ENCODE results near the gene BCAN.
"Not testable (repeated sequence)": the region's sequence is repeated elsewhere in the genome, so short reads cannot be mapped to it uniquely, and the experiment has no call there.

Gene BCAN
- 0 to 0.97 (median 0.06) reads per million in 18 experiments for total RNA-seq

GRCh38 chr1:156641761-156642264 lies at the start of gene BCAN:
Gene BCAN, plus strand, starts transcription at chr1:156642117. Its CDS starts 3,938 bp downstream, at chr1:156646055.
- DNase-seq, result no peak

- no peak for DNase-seq
These were observed 49.6 kb upstream of the BCAN start for GRCh38 chr1:156592158-156592909.

- no peak for DNase-seq
These were observed 48.8 kb upstream of the BCAN start for GRCh38 chr1:156592910-156593660.

- no peak for DNase-seq
These were observed 48.3 kb upstream of the BCAN start for GRCh38 chr1:156593661-156593989.

- no peak for DNase-seq
These were observed 47.7 kb upstream of the BCAN start for GRCh38 chr1:156594190-156594589.

- no peak for DNase-seq
These were observed 46.9 kb upstream of the BCAN start for GRCh38 chr1:156595016-156595415.

GRCh38 chr1:156596426-156596825 lies 45.5 kb upstream of the BCAN start:
- DNase-seq, result no peak

- DNase-seq, result no peak
These were observed 43.8 kb upstream of the BCAN start for GRCh38 chr1:156598125-156598524.

GRCh38 chr1:156598731-156599432 lies 43.0 kb upstream of the BCAN start:
- no peak for DNase-seq

- DNase-seq, result peak; percentile 66 to 68
These were observed 42.1 kb upstream of the BCAN start for GRCh38 chr1:156599811-156600210.

GRCh38 chr1:156600733-156601121 lies 41.2 kb upstream of the BCAN start:
- no peak for DNase-seq

- DNase-seq, result peak; percentile 79 to 86
These were observed 40.6 kb upstream of the BCAN start, which contains the start of gene GPATCH4 for GRCh38 chr1:156601122-156601830. Gene GPATCH4, minus strand, starts transcription at chr1:156601479.

- no peak for DNase-seq
These were observed 40.0 kb upstream of the BCAN start for GRCh38 chr1:156601892-156602291.

GRCh38 chr1:156602557-156602993 lies 39.3 kb upstream of the BCAN start:
- peak; percentile 13 to 38 for DNase-seq

GRCh38 chr1:156607344-156607743 lies 34.6 kb upstream of the BCAN start:
- not testable (repeated sequence) for DNase-seq

- DNase-seq, result peak; percentile 77 to 79
These were observed 33.8 kb upstream of the BCAN start for GRCh38 chr1:156608036-156608674.

- DNase-seq, result peak in 1 of 2 donors; percentile 18
These were observed 32.9 kb upstream of the BCAN start for GRCh38 chr1:156608981-156609380.

GRCh38 chr1:156610072-156610471 lies 31.8 kb upstream of the BCAN start:
- not testable (repeated sequence) for DNase-seq

- DNase-seq, result peak; percentile 42 to 43
These were observed 29.3 kb upstream of the BCAN start for GRCh38 chr1:156612666-156613065.

GRCh38 chr1:156615946-156616345 lies 26.0 kb upstream of the BCAN start:
- no peak for DNase-seq

- peak in 1 of 2 donors; percentile 9 for DNase-seq
These were observed 25.5 kb upstream of the BCAN start for GRCh38 chr1:156616463-156616862.
